SIG-M5 treated with dmso at 0.1 percent for 504 hours (cell line): ENCODE measurements around the gene SCYL3.

Experiments used
- DNase-seq: peaks from one replicate; lab custom pipeline; 2025; ENCODE audit not compliant: unreplicated experiment; lab: John Stamatoyannopoulos, UW

The SCYL3 gene

GRCh38 chr1:169901115-169901514, 7.4 kb upstream of the SCYL3 start:
- no peak for DNase-seq

DNA sequence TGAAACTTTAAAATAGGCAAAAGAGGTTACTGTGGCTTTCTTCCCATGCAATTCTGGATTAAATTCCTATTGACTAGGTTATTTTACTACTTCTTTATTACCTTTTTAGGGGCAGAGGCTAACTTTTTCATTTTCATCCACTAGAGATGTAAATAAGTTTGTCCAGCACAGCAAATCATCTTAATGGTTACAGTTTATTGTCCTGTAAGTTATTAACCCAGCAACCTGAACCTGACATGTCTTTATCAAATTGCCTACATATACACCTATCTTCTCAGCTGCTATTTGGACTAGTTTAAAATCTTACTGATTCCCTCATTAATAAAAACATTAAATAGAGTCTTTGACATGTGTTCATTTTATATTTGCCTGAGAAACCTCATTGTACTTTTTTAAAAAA, 6.9 kb upstream of the SCYL3 start:
- no peak for DNase-seq

DNA sequence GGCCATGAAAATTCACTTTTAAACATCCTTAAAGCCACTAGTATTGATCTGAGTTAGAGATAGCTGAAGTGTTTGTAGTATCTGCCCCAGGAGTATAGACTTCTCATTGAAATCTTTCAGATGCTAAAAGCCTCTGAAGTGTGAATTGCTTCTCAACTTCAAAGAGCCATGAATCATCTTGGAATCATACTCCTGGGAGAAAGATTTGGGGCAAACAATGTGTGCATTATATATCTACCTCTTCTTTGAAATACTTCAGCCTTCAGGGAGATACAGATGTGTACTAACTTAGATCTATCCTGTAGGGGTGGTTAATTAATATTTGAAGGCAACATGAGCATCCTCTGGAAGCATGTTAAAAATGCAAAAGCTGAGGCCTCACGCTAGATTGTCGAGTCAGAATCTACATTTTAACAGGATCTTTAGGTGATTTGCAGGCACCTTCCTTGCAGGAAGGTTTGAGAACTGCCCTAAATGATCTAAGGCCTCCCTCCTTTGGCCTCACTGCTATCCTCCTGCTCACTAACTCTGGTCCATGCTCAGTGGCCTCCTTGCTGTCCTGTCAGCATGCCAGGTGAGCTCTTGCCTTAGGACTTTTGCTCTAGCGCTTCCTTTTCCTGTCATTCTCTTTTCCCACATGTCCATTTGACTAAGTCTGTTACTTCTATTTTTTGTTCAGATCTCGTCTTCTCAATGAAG, 6.0 kb upstream of the SCYL3 start:
- no peak for DNase-seq

GRCh38 chr1:169896013-169896412, 2.3 kb upstream of the SCYL3 start:
- DNase-seq: no peak

DNA sequence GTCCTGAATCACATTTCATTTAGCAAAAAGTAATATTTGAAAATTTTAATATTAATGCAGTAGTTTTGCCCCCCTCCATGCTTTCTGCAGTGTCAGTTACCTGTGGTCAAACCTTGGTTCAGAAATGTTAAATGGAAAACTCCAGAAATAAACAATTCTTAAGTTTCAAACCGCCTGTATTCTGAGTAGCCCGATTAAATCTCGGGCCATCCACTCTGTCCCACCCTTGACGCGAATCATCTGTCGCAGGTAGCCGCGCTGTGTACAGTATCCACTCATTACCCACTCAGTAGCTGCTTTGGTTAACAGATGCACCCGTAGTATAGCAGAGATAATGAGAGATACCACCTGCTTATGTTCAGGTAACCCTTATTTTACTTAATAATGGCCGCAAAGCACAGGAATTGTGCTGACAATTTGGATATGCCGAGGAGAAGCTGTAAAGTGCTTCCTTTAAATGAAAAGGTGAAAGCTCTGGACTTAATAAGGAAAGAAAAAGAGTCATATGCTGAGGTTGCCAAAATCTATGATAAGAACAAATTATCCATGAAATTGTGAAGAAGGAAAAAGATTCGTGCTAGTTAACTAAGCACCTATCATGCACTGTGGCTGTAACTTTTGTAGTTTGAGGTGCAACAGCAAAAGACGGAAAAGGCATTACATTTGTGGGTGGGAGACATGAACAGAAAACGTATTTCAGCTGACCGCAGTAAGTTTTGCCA, 889 bp upstream of the SCYL3 start:
- no peak for DNase-seq

DNA sequence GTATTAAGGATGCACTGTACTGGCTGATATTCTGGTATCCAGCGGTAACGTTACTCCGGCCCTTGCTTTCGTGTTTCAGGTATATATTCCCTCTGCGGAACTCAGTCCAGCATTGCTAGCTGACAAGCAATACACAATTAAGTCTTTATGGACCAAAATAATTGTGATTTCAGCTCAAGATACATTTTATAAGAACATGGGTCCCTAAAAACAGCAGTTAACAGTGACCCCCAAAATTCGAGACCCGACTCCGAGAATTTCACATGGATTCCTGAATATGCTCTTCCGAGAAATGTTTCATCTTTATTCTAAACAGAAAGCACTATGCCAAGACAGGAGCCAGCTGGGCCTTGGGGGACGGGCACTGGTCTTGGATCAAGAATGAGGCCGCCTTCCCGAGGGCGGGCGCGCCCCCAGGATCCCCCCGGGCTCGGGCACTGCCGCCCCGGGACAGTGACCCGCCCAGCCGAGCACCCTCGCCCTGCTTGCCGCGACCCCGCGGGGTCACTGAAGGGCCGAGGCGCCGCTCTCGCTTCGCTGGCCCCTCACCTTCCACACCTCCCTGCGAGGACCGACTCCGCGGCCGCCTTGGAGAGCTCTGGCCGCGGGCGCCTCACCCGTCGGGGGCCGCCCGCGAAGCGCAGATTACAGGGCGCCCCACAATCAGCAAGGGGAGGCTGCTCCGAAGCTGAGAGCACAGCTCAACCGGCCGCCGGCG, 610 bp downstream of the SCYL3 start:
- DNase-seq: no peak

DNA sequence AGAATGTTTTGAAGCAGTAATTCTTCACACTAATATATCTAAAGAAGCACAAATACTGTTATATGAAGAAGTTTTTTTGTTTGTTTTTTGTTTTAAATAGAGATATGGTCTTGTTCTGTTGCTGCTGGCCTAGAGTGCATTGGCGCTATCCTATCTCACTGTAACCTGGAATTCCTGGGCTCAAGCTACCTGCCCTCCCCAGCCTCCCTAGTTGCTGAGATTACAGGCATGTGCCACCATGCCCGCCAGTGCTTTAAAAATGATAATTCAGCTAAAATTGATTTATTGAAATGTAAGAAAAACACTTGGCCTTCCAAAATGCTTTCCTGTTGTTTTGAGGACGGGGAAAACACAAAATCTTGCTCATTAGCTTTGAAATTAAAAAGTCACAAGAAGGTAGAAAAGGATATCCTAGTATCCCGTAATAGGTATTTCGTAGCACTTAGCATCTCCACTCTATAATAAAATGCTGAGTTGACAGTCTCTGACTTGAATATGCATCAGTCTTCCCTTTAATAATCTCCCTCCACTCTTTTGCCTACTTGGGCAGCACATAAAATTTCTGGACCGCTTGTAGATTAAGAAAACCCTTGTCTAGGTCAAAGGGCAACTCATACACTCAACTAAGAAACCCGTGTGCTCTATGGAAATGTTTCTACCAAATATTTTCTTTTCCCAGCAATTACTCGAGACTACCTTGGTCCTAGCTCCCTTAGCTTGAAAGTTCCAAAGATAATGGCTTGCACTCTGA, 1.3 kb downstream of the SCYL3 start:
- DNase-seq: no peak

DNA sequence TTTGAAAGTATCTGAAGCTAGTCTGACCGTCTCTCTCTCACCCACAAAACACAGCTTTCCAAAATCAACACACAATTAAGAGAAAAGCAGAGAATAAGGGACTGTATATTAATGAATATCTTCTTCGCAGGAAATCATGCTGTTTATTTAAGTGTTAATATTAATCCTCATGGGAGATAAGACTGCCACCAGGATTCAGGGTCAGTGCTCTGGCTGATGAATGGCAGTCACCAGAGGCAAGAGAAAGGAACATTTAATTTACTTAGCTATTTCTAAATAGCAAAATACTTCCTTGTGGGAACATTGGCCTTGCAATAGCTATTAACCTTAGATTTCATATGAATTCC, 2.2 kb downstream of the SCYL3 start:
- DNase-seq: no peak

DNA sequence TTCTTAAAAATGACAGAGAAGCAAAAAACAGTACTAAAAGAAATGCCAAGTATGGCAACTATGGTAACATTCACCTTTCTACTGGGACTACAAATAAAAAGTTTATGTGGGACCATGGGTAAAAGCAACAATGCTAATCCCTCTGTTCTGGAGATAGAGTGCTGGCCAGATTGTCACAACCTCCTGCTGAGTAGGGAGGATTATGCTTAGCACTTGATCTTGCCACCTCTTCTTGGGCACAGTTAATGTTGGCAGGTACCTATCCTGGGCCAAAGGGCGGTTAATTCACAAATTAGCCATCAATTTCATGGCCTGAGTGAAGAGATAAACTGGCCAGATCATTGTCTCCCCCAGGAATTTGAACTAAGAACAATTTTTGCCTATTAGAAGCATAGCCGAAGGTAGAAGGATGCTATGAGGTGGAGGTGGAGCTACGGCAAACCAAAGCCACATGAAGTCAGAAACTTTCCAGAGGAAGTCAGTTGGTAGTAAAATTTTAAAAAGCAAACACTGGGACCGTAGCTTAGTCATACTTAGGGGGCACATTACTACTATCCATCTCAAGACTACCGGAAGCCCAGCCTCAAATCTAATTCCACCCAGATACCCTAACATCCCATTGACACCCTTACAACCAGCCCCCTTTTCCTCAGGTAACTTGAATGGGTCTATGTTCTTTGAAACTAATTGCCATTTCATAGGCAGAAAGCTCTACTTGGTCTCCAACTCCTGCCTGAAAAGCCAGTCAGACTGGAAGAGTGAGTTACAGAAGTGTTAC, 2.7 kb downstream of the SCYL3 start:
- DNase-seq: peak; percentile 82

DNA sequence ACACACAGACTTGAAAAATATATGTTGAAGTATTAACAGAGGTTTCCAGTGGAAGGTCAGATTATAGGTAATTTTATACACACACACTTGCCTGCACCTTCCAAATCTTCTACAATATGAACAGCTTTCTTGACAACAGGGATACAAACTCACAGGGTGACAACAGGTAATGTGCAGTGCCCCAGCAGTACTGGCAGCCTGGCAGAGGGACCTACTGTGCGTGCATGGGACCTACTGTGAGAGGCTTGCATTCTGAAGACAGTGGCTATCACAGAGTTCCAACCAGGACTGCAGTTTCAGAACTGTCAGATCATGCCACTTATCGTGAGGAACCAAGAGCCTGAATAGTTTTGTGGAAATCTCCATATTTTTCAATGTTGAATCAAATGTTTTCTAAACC, 3.8 kb downstream of the SCYL3 start:
- DNase-seq: no peak

DNA sequence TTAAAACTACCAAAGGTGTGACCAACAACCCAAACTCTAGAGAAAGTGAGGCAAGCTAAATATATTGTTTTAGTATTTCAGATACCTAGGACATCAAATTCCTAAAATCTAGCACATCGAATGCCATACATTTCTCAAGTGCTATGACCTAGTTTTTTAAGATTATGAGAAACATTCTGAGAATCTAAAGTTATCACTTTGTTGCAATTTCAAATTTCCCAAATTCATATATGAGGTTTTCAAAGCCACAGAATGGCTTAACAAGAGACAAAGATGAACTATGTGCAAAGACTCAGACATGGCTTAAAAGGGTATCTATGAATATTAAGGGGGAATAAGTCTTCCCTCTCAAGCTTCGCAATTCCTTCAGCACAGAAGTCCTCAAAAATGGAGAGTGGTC, 6.8 kb downstream of the SCYL3 start:
- DNase-seq: no peak

DNA sequence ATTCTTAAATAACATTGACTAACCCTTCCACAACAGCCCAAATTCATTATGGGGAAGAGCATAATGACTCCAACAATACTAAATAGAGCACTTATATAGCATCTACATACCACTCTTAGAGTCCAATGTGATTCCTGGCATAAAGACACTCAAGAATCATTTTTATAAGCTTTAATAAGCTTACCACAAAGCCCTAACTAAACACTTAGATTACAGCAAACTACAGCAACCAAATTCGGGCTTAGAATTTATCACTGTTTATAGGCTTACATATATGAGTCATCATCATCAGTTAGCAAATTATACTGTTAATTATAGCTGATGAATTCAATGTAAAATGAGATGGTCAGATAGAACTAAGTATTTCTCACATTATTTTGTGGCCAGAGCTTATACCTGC, 7.3 kb downstream of the SCYL3 start:
- DNase-seq: no peak

GRCh38 chr1:169885207-169885606, 8.5 kb downstream of the SCYL3 start:
- no peak for DNase-seq

DNA sequence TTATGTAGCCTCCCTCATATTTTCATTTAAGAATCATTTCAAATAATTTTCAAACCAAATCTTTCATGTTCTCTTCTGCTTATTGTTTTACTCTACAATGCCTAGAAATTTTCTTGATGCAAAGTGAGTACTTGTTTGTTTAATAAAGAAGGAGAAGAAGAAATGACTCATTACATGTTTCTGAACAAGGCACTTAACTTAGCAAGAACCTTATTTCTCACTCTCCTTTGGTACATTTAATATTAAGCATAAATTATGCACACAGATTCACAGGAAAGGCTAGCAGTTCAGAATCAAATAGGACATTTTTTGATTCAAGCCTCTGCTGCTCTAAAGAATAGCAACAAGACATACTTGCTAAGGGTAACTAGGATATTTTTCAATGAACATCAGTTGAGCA, 9.1 kb downstream of the SCYL3 start:
- DNase-seq: no peak

- DNase-seq: no peak
These were observed 11.6 kb downstream of the SCYL3 start for GRCh38 chr1:169882039-169882511.

GRCh38 chr1:169879034-169879840, 14.5 kb downstream of the SCYL3 start:
- no peak for DNase-seq

GRCh38 chr1:169878498-169878897, 15.2 kb downstream of the SCYL3 start:
- DNase-seq: no peak

GRCh38 chr1:169877800-169878491, 15.8 kb downstream of the SCYL3 start:
- no peak for DNase-seq

DNA sequence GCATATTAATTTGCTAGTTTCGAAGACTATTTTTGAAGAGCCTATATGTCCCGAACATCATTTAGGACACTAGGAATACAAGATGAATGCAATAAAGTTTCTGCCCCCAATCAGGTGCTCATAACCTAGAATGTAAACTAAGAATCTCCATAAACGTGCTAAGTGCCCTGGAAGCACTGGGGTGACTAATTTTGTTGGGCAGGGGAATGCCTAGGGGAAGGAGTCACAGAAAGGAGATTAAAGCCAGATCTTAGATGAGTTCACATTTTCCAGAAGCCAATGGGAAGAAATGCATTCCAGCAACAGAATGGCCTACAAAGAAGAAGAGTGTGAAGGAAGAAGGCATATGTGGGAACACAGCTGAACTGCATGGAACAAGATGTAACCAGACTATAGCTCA, 19.5 kb downstream of the SCYL3 start:
- no peak for DNase-seq
